NCI-H526 treated with DMSO at 0.1 percent for 48 hours (cell line): ENCODE data around the gene TDRD6.
"Not testable (repeated sequence)": the region's sequence is repeated elsewhere in the genome, so short reads cannot be mapped to it uniquely, and the experiment has no call there.

ENCODE experiments used
- DNase-seq: peaks from one replicate; lab custom pipeline; 2025; lab: John Stamatoyannopoulos, UW

Gene TDRD6, protein sequence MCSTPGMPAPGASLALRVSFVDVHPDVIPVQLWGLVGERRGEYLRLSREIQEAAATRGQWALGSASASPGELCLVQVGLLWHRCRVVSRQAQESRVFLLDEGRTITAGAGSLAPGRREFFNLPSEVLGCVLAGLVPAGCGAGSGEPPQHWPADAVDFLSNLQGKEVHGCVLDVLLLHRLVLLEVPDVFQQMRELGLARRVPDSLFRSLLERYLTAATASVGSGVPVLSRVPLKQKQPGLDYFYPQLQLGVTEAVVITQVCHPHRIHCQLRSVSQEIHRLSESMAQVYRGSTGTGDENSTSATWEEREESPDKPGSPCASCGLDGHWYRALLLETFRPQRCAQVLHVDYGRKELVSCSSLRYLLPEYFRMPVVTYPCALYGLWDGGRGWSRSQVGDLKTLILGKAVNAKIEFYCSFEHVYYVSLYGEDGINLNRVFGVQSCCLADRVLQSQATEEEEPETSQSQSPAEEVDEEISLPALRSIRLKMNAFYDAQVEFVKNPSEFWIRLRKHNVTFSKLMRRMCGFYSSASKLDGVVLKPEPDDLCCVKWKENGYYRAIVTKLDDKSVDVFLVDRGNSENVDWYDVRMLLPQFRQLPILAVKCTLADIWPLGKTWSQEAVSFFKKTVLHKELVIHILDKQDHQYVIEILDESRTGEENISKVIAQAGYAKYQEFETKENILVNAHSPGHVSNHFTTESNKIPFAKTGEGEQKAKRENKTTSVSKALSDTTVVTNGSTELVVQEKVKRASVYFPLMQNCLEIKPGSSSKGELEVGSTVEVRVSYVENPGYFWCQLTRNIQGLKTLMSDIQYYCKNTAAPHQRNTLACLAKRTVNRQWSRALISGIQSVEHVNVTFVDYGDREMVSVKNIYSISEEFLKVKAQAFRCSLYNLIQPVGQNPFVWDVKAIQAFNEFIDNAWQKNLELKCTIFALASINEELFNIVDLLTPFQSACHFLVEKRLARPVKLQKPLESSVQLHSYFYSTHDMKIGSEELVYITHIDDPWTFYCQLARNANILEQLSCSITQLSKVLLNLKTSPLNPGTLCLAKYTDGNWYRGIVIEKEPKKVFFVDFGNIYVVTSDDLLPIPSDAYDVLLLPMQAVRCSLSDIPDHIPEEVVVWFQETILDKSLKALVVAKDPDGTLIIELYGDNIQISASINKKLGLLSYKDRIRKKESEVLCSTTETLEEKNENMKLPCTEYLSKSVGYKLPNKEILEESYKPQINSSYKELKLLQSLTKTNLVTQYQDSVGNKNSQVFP (N-terminal part only)

GRCh38 chr6:46687619-46688097 lies at the start of gene TDRD6:
Gene TDRD6 (plus strand): TSS chr6:46687885. CDS start chr6:46688129, 244 bp downstream.
- no peak for DNase-seq

GRCh38 chr6:46637933-46638332 lies 49.8 kb upstream of the TDRD6 start:
- DNase-seq: no peak

GRCh38 chr6:46638650-46639049 lies 49.0 kb upstream of the TDRD6 start:
- no peak for DNase-seq

- DNase-seq: no peak
Measured at GRCh38 chr6:46642928-46643751, 44.5 kb upstream of the TDRD6 start.

GRCh38 chr6:46645265-46645664 lies 42.4 kb upstream of the TDRD6 start:
- DNase-seq: no peak

DNA sequence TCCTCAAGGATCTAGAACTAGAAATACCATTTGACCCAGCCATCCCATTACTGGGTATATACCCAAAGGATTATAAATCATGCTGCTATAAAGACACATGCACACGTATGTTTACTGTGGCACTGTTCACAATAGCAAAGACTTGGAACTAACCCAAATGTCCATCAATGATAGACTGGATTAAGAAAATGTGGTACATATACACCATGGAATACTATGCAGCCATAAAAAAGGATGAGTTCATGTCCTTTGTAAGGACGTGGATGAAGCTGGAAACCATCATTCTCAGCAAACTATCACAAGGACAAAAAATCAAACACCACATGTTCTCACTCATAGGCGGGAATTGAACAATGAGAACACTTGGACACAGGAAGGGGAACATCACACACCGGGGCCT lies 39.6 kb upstream of the TDRD6 start:
- DNase-seq: not testable (repeated sequence)

DNA sequence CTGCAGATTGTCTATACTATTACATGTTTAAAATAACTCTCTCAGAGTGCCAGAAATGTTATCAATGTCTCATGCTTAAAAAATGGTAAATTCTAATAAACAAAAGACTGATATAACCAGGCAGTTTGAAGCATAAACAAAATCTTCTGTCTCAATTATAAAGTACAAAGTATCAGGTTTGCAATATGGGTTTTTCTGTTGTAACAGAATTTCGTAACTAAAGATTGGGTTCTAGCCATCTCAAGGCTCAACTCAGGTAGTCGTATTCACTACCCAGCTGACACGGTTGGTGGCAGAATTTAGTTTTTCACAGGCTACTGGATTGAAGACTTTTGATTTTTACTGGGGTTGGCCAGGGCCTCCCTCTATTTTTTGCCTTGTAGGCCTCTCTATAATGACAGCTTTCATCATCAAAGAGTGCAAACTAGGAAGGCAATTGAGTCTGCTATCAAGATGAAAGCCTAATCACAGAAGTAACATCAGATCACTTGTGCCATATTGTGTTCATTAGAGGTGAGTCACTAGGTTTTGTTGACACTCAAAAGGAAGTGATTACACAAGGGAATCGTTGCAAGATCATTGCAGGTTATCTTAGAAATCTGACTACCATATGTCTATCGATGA lies 38.7 kb upstream of the TDRD6 start:
- no peak for DNase-seq

- DNase-seq: no peak
Measured at GRCh38 chr6:46651006-46651405, 36.7 kb upstream of the TDRD6 start.

- peak; percentile 38 for DNase-seq
Measured at GRCh38 chr6:46651816-46652215, 35.9 kb upstream of the TDRD6 start.

GRCh38 chr6:46652232-46652602 lies 35.5 kb upstream of the TDRD6 start:
- no peak for DNase-seq

GRCh38 chr6:46652603-46653438 lies 34.9 kb upstream of the TDRD6 start, which contains the start of the genes CYP39A1 and SLC25A27:
Gene CYP39A1 (minus strand): TSS chr6:46652818. CDS start chr6:46652582, 236 bp downstream.
Gene SLC25A27 (plus strand): TSS chr6:46652975. CDS start chr6:46653193, 218 bp downstream.
- DNase-seq: peak; percentile 89

- DNase-seq: no peak
Measured at GRCh38 chr6:46653439-46654195, 34.1 kb upstream of the TDRD6 start.

- no peak for DNase-seq
Measured at GRCh38 chr6:46655803-46656202, 31.9 kb upstream of the TDRD6 start.

DNA sequence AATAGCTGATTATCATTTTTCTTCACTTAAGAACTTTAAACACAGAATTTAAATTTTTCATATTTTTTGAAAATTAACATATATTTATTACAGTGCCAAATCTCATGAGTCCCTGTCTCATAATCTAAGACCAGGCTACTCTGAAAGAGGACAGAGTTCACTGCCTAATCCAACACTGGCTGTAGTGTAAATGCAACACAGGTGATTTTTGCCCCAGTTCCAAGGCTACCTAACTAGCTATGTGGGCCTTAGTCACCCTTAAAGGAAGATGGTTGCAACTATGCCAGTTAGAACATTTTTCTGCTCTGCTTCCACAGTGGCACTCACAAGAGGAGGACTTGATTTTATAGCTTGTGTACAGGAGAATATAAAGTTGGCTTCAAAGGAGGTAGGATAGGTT lies 30.0 kb upstream of the TDRD6 start:
- DNase-seq: no peak

DNA sequence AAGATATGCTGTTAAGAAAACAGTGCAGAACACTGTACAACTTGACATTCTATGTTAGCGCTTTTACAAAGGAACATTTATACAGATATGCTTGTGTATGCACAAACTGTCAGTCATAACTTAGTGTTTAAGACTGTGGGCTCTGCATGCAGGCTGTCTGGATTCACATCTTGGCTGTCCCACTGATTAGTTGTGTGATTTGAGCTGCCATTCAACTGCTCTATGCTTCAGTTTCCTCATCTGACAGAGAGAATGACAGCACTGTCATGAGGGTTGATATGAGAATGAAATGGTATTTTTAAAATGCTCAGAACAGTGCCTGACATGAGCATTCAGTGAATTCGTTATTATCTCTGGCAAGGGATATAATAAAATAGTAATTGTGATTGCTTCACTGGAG lies 26.2 kb upstream of the TDRD6 start:
- no peak for DNase-seq

DNA sequence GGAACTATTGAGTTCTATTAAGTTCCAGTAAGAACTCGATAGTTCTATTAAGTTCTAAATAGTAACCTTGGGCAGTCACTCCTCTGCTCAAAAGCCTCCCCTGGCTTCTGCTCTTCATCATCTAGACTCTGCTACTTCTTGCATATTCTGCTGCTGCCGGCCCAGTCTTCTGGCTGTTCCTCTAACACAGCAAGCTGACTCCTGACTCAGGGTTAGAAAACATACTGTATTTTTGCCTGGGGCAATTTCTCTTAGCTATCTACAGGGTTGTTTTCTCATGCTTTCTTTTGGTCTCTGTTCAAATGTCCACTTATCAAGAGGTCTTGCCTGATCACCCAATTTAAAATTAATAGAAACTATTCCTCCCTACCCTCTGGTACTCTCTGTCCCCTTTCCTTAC lies 20.3 kb upstream of the TDRD6 start:
- no peak for DNase-seq

DNA sequence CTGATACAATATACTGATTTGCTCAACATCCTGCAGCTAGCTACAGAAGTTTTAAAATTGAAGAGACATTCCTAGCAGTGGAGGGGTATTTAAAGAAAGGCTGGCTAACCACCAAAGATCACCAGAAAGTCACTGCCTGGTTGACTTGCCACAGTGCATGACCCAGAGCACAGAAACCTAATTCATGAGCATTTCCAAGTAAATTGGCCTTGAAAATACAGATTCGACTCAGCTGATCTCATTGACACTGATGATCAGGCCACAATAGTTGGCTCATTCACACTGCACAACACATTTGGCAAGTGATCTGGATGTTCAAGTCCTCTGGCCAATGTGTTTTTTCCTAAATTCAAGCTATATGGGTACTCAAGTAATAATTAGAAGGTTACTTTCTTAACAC lies 13.3 kb upstream of the TDRD6 start:
- no peak for DNase-seq

DNA sequence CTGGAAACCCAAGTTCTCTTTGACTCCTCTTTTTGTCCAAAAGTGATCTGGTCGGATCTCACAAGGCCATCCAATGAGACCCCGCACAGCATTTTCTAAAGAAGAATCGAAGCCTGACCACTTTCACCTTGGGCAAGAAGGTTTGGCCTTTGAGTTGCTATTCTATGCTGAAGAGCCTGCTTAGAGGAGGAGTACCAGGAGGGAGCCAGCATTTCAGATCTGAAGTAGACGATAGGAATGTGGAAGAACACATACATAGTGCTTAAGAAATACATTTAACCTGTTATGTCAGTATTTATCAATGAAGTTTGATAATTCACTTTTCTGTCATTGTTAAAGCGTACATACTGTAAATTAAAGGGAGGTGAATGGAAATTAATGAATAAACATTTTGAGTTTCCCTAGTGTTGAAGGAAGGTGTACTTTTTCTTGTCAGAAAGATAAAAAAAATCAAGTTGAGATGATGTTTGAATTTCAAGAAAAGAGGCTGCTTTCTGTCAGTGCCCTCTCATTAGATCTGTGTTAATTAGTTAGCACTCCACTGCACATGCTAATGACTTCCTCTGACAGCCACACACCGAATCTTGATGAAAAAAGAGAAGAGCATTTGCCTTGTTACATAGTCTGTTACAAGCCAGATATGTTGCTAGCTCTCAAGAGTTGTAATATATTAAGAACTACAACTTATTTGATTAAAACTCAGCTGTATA lies 10.9 kb upstream of the TDRD6 start:
- DNase-seq: no peak
